ENCODE results near the gene PRKAG1. TPM values are rescaled to one million over a fixed set of nuclear protein-coding genes. Genes with fewer than 3 reads are reported as not detected.

PRKAG1 gene
- total and polyA plus RNA-seq, 2 donors (not counting 1 experiment from before 2014, with no cell fraction given): 28.5 to 60.0 TPM

DNA sequence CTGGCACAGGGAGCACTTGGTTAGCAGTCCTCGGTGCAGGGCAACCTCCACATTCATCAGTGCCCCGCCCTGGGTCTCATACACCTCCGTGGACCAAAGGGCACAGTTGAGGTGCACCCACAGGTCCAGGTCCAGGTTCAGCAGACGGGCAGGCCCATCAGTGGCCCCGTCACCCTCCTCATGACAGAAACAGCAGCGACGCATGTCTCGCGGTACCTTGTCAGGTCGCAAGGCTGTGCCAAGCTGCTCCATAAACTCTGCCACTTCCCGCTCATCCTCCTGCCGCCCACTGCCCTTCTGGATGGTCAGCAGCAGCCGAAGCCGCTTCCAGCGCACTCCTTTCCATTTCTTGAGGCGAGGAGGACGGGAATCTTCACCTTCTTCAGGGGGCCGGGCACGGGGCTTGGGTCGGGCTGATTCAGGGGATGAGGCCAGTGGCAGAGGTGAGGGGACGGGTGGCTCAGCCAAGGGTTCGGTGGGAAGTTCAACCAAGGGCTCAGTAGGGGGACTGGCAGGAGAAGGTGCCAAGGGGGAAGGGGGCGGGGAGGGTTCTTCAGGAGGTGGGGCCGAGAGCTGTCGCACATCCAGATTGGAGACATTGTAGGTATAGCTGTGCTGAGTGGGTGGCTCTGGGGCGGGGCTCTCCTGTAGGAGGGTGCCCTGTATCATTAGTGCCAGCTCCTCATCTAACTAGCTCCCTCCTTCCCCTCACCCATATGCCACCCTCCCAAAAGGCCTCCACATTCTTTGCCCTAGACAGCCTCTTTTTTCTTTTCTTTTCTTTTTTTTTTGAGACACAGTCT is 8.3 kb upstream of the PRKAG1 start:
- Histone ChIP-seq H3K4me1 (ENCODE audit: control insufficient read depth in 2 of 2, insufficient read depth in 2 of 2, low read length in 2 of 2) (no peaks in the 10 kb centered on the region), H3K79me2 (ENCODE audit: control insufficient read depth, insufficient read depth, low read length) (peaks cover 15% of the 10 kb centered on the region), H3K4me3 (ENCODE audit: control extremely low read depth in 1 of 5, extremely low read depth in 1 of 5, insufficient read depth in 1 of 5, low read depth in 2 of 5, low read length in 4 of 5) (no peak overlapping the region), H3K27ac (ENCODE audit: low read length in 2 of 2) (no peak overlapping the region), H2AFZ (ENCODE audit: insufficient read depth, low read depth, low read length, poor library complexity, severe bottlenecking) (no peak overlapping the region), H3K9ac (ENCODE audit: low read length) (no peak overlapping the region), H4K20me1 (ENCODE audit: control insufficient read depth, insufficient read depth, low read length, poor library complexity, severe bottlenecking) (peaks cover 12% of the 10 kb centered on the region), H3K36me3 (replicated peaks in 1 of 2; ENCODE audit: control extremely low read depth in 1 of 2, control insufficient read depth in 1 of 2, extremely low read depth in 1 of 2, insufficient read depth in 2 of 2, low read length in 1 of 2) (peaks cover 2 to 74% of the 10 kb centered on the region in 2 experiments), H3K9me3 (ENCODE audit: control extremely low read depth in 1 of 3, control insufficient read depth in 2 of 3, insufficient read depth in 1 of 3, low read length in 2 of 3) (no peaks in the 10 kb centered on the region), H3K27me3 (replicated peaks in 1 of 4; ENCODE audit: control extremely low read depth in 1 of 4, control insufficient read depth in 3 of 4, insufficient read depth in 4 of 4, low read length in 3 of 4) (no peaks in the 10 kb centered on the region), H3K4me2 (replicated peaks; ENCODE audit: low read depth, low read length, poor library complexity, severe bottlenecking) (no peak overlapping the region)
- TF ChIP-seq, protein P1, sequence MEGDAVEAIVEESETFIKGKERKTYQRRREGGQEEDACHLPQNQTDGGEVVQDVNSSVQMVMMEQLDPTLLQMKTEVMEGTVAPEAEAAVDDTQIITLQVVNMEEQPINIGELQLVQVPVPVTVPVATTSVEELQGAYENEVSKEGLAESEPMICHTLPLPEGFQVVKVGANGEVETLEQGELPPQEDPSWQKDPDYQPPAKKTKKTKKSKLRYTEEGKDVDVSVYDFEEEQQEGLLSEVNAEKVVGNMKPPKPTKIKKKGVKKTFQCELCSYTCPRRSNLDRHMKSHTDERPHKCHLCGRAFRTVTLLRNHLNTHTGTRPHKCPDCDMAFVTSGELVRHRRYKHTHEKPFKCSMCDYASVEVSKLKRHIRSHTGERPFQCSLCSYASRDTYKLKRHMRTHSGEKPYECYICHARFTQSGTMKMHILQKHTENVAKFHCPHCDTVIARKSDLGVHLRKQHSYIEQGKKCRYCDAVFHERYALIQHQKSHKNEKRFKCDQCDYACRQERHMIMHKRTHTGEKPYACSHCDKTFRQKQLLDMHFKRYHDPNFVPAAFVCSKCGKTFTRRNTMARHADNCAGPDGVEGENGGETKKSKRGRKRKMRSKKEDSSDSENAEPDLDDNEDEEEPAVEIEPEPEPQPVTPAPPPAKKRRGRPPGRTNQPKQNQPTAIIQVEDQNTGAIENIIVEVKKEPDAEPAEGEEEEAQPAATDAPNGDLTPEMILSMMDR (IDR thresholded peaks at IDR 0.05): no peak
- no peak for TF ChIP-seq EZH2 (IDR thresholded peaks at IDR 0.05; ENCODE audit: borderline replicate concordance, insufficient read depth, low read depth, low read length, poor library complexity, severe bottlenecking)
- no peak for DNase-seq
- H3K9me3 Mint-ChIP-seq (ENCODE audit: insufficient read depth): no peaks in the 10 kb centered on the region
- no peak overlapping the region for H3K27ac Mint-ChIP-seq
- ChIA-PET CTCF (interaction anchor here (1.2 kb wide), 1 partner anchor 30 kb away, joined by 3 read pairs; no protein-coding TSS in a partner anchor), POLR2A (no interaction called here)
- H3K27me3 Mint-ChIP-seq: no peaks in the 10 kb centered on the region
- intact Hi-C loops (cut with micrococcal nuclease): no loop called here
- H3K4me3 Mint-ChIP-seq: no peak overlapping the region
- 99% methylated on average over 22 of the region's 26 CpGs for WGBS (ENCODE audit: insufficient coverage)
- H3K4me1 Mint-ChIP-seq: no peaks in the 10 kb centered on the region
- ATAC-seq (ENCODE audit: low read depth): no peak

DNA sequence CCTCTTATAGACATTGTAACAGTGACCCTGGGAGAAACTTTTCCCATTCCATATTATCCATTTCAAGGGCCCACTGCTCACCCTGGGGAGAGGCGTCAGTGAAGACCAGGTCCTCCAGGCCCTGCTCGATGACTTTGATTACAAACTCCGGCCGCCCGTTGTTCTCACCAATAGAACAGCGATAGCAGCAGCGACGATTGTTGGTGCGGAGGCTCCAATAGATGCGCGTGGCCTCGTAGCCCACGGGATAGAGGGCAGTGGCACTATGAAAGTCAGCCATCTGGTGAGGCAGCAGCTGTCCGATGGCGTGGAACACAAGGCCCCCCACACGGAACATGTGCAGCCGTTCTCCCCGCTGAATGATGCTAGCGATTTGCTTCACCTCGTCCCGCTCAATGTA is 7.5 kb upstream of the PRKAG1 start:
- intact Hi-C loops (cut with micrococcal nuclease): no loop called here
- Mint-ChIP-seq H3K27me3 (no peaks in the 10 kb centered on the region), H3K9me3 (ENCODE audit: insufficient read depth) (no peaks in the 10 kb centered on the region), H3K4me3 (no peak overlapping the region), H3K27ac (no peak overlapping the region), H3K4me1 (no peaks in the 10 kb centered on the region)
- peaks cover 4% of the 10 kb centered on the region for H4K20me1 ChIP-seq (ENCODE audit: control insufficient read depth, insufficient read depth, low read length, poor library complexity, severe bottlenecking)
- no peaks in the 10 kb centered on the region for H3K9me3 ChIP-seq (ENCODE audit: control extremely low read depth in 1 of 3, control insufficient read depth in 2 of 3, insufficient read depth in 1 of 3, low read length in 2 of 3)
- TF ChIP-seq, protein P1 (IDR thresholded peaks at IDR 0.05): no peak
- no peak for TF ChIP-seq EZH2 (IDR thresholded peaks at IDR 0.05; ENCODE audit: borderline replicate concordance, insufficient read depth, low read depth, low read length, poor library complexity, severe bottlenecking)
- H3K4me2 ChIP-seq (replicated peaks; ENCODE audit: low read depth, low read length, poor library complexity, severe bottlenecking): no peak overlapping the region
- ATAC-seq (ENCODE audit: low read depth) (no peak), DNase-seq (no peak)
- no peak overlapping the region for H2AFZ ChIP-seq (ENCODE audit: insufficient read depth, low read depth, low read length, poor library complexity, severe bottlenecking)
- H3K27me3 ChIP-seq (replicated peaks in 1 of 4; ENCODE audit: control extremely low read depth in 1 of 4, control insufficient read depth in 3 of 4, insufficient read depth in 4 of 4, low read length in 3 of 4): no peaks in the 10 kb centered on the region
- H3K27ac ChIP-seq (ENCODE audit: low read length in 2 of 2): no peak overlapping the region
- peaks cover 15% of the 10 kb centered on the region for H3K79me2 ChIP-seq (ENCODE audit: control insufficient read depth, insufficient read depth, low read length)
- CTCF ChIA-PET: interaction anchor here (2.2 kb wide), 1 partner anchor 29 kb away, joined by 6 read pairs; no protein-coding TSS in a partner anchor
- POLR2A ChIA-PET: no interaction called here
- H3K36me3 ChIP-seq (replicated peaks in 1 of 2; ENCODE audit: control extremely low read depth in 1 of 2, control insufficient read depth in 1 of 2, extremely low read depth in 1 of 2, insufficient read depth in 2 of 2, low read length in 1 of 2): peaks cover 2 to 80% of the 10 kb centered on the region in 2 experiments
- H3K4me1 ChIP-seq (ENCODE audit: control insufficient read depth in 2 of 2, insufficient read depth in 2 of 2, low read length in 2 of 2): no peaks in the 10 kb centered on the region
- WGBS (ENCODE audit: insufficient coverage): 98% methylated on average over 21 of the region's 21 CpGs
- no peak overlapping the region for H3K4me3 ChIP-seq (ENCODE audit: control extremely low read depth in 1 of 5, extremely low read depth in 1 of 5, insufficient read depth in 1 of 5, low read depth in 2 of 5, low read length in 4 of 5)
- H3K9ac ChIP-seq (ENCODE audit: low read length): no peak overlapping the region

Data from B cell (primary cell).